Astrocyte of the spinal cord (primary cell): ENCODE data around the gene STX16.

Experiments
- DNase-seq: peaks from one replicate; pipeline ENCODE4 v3.0.0; 2011; ENCODE audit warnings: low read depth, low spot score
- H3K4me3 ChIP-seq: 2 replicates; pipeline ENCODE4 v1.5.1; 2011; ENCODE audit warnings: low read depth, mild to moderate bottlenecking, low read length, moderate library complexity
- in situ Hi-C: cut with HindIII; loops from 2 replicates; pipeline ENCODE4 v1.10.0; 2017; ENCODE audit warnings: low sequenced_read_pairs
- TF ChIP-seq, protein P1 (sequence below): IDR thresholded peaks from 2 replicates; pipeline ENCODE4 v1.5.1; 2012; ENCODE audit warnings: low read depth, mild to moderate bottlenecking, low read length, inconsistent platforms

STX16 gene

DNA sequence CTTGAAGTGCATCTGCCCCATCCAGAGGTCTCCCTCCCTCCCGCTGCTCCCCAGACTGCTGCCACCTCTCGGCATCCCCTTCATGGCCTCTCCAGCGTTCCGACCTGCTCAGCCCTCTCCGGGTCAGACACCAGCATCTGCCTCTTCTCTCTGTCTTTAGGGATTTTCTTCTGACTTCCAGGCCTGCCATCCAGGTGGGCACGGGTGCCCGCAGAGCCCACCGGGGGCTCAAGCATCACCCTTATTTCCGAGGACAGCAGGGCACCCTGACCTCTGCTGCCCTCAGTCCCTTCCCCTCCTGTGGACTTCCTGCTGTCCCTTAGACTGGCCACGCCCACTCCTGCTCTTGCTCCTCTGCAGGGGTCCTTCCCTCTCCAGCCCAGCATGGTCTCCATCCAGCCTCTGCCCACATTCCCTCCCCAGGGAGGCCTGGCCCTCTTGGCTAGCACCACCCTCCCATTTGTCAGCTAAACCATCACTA is 44.9 kb downstream of the STX16 start:
- TF ChIP-seq, protein P1, sequence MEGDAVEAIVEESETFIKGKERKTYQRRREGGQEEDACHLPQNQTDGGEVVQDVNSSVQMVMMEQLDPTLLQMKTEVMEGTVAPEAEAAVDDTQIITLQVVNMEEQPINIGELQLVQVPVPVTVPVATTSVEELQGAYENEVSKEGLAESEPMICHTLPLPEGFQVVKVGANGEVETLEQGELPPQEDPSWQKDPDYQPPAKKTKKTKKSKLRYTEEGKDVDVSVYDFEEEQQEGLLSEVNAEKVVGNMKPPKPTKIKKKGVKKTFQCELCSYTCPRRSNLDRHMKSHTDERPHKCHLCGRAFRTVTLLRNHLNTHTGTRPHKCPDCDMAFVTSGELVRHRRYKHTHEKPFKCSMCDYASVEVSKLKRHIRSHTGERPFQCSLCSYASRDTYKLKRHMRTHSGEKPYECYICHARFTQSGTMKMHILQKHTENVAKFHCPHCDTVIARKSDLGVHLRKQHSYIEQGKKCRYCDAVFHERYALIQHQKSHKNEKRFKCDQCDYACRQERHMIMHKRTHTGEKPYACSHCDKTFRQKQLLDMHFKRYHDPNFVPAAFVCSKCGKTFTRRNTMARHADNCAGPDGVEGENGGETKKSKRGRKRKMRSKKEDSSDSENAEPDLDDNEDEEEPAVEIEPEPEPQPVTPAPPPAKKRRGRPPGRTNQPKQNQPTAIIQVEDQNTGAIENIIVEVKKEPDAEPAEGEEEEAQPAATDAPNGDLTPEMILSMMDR, result no peak
- in situ Hi-C loops, result no loop called here
- DNase-seq, result no peak
- no peak overlapping the region for H3K4me3 ChIP-seq

DNA sequence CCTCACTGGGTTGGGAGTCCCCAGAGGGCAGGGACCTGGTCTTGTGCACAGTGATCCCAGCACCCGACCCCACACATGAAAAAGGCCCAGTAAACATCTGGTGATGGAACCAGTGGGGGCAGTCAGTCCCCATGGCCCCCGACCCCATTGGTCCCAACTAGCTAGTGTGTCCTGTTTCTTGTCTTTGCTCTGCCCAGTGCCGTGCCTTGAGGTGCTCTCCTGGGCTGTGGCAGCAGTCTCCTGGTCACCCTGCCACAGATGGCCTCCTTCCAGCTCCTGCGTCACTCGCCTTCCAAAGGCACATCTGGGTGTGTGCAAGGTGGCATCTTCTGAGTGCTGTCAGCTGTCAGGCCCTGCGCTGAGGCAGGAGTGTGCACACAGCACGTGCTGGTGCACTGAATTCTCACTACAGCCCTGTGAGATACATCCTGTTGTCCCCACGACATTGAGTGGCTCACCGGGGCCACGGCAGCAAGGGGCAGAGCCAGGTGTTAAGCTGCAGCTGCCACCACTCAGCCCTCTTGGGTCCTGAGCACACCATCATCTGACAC is 45.4 kb downstream of the STX16 start:
- no peak for DNase-seq
- H3K4me3 ChIP-seq, result no peak overlapping the region
- in situ Hi-C loops, result no loop called here
- TF ChIP-seq, protein P1, result no peak

DNA sequence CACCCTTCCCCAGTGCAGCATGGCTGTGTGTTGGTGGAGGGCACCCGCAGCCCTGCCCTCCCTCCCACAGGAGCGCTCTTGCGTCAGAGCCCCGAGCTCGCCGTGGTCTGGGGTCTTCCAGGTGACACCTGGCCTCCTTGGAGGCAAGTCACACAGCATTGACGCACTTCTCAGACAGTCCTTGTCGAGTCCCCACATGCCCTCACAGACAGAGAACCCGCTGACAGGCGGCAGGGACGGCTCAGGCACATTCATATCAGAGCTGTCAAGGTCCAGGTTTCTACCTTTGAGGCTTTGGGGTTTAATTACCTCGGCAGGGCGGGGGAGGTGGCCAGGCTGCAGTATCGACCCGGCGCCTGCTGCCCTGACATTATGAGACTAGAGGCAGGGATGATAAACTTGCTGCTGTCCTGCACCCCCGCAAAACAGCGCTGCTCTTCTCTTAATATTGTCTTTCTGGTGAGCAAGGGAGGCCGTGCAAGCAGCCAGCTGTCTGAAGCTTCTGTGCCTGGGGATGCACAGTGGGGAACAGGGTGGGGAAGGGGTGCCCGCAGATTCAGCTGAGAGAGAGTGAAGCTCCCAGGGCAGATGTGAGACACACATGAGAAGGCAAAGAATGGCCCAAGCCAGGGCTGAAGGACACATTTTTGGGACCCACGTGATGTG is 46.3 kb downstream of the STX16 start:
- TF ChIP-seq, protein P1, result no peak
- no peak for DNase-seq
- in situ Hi-C loops, result no loop called here

DNA sequence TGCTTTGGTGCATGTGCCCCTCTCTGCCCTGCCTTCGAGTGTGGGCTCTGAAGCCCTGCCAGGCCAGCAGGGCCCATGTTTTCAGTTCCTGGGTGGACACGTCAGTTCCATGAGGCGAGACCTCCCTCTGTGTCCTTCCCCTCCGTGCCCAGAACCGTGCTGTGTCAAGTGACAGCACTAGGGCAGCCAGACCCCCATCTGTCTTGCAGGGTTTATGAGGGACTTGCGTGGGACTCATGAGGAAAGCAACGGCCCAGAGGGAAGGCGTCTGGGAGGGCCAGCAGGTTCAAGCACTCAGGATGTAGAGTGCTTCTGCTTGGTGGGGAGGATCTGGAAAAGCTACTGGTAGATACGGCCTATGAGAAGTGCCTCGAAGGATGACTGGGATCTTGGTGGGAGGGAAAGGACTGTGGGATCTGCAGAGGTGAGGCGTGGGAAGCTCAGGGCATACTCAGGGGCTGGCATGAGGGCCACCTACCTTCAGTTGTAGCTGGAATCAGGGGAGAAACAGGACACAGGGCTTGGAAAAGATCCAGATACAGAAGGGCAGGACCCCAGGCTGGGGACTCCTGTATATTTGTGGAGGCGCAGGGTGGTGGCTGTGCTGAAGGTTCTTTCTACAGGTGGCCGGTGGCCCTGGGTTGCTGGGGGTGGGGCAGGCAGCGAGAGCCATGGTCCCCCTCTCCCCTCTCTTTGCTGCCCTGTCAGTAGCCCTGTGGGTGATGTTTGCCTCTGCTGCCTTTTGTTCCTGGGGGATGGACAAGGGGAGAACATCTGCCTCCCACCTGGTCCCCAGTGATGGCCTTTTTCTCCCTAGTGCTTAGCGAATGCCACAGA is 47.0 kb downstream of the STX16 start:
- DNase-seq, result no peak
- in situ Hi-C loops, result no loop called here
- H3K4me3 ChIP-seq, result no peak overlapping the region
- TF ChIP-seq, protein P1, result no peak

More for the DNA sequence above, 46.3 kb downstream of the STX16 start:
- H3K4me3 ChIP-seq, result no peak overlapping the region

GRCh38 chr20:58698741-58699622 is 47.9 kb downstream of the STX16 start:
- H3K4me3 ChIP-seq, result no peak overlapping the region
- DNase-seq, result no peak
- TF ChIP-seq, protein P1, result no peak
- in situ Hi-C loops, result no loop called here

- in situ Hi-C loops, result no loop called here
- TF ChIP-seq, protein P1, result no peak
- no peak for DNase-seq
- H3K4me3 ChIP-seq, result no peak overlapping the region
Measured at GRCh38 chr20:58699623-58700107, 48.6 kb downstream of the STX16 start.
